GM12878 (cell line): ENCODE data around the gene SCAMP1.

Source experiments
- ETV6 ChIP-seq, 2 experiments: fragments of 450-650 bp in 1 of 2; IDR thresholded peaks in 1 of 2; conservative IDR thresholded peaks in 1 of 2; 2 replicates each; pipeline ENCODE4 v1.6.1; 2014; ENCODE audit warnings: antibody characterized with exemption in 1 of 2, borderline replicate concordance in 1 of 2, low read depth in 1 of 2, mild to moderate bottlenecking in 1 of 2, moderate library complexity in 1 of 2
- IKZF1 ChIP-seq: fragments of 450-650 bp; conservative IDR thresholded peaks from 2 replicates; pipeline ENCODE4 v1.6.1; 2017; ENCODE audit warnings: antibody characterized with exemption, mild to moderate bottlenecking
- JUND ChIP-seq: IDR thresholded peaks from 2 replicates; pipeline ENCODE4 v1.6.1; 2012; ENCODE audit warnings: low read depth, mild to moderate bottlenecking, low read length, improper control_type of control experiment, moderate library complexity
- ZSCAN29 ChIP-seq: fragments of 450-650 bp; IDR thresholded peaks from 2 replicates; pipeline ENCODE4 v1.6.1; 2017; ENCODE audit warnings: mild to moderate bottlenecking, moderate library complexity
- TF ChIP-seq, protein P1 (sequence below), 3 experiments: IDR thresholded peaks in 2 of 3; conservative IDR thresholded peaks in 1 of 3; 2 replicates each; pipeline ENCODE4 v1.5.1; 2011; ENCODE audit warnings: low read depth in 3 of 3, low read length in 3 of 3, mild to moderate bottlenecking in 3 of 3, control low read depth in 2 of 3, moderate library complexity in 2 of 3, inconsistent platforms in 1 of 3, mixed read lengths in 1 of 3; ENCODE audit not compliant: control insufficient read depth in 2 of 3, insufficient read depth in 1 of 3; ENCODE audit errors: extremely low read depth in 1 of 3

GRCh38 chr5:78353520-78353919 is 6.9 kb upstream of the SCAMP1 start:
- TF ChIP-seq IKZF1 (no peak), ZSCAN29 (no peak), JUND (no peak), ETV6 (conservative IDR thresholded peaks at IDR 0.05 in 1 of 2, IDR thresholded peaks at IDR 0.05 in 1 of 2; ENCODE audit: borderline replicate concordance in 1 of 2, low read depth in 1 of 2) (no peak)
- TF ChIP-seq, protein P1, sequence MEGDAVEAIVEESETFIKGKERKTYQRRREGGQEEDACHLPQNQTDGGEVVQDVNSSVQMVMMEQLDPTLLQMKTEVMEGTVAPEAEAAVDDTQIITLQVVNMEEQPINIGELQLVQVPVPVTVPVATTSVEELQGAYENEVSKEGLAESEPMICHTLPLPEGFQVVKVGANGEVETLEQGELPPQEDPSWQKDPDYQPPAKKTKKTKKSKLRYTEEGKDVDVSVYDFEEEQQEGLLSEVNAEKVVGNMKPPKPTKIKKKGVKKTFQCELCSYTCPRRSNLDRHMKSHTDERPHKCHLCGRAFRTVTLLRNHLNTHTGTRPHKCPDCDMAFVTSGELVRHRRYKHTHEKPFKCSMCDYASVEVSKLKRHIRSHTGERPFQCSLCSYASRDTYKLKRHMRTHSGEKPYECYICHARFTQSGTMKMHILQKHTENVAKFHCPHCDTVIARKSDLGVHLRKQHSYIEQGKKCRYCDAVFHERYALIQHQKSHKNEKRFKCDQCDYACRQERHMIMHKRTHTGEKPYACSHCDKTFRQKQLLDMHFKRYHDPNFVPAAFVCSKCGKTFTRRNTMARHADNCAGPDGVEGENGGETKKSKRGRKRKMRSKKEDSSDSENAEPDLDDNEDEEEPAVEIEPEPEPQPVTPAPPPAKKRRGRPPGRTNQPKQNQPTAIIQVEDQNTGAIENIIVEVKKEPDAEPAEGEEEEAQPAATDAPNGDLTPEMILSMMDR (IDR thresholded peaks at IDR 0.05 in 2 of 3, conservative IDR thresholded peaks at IDR 0.05 in 1 of 3; ENCODE audit: control insufficient read depth in 2 of 3, extremely low read depth in 1 of 3, insufficient read depth in 1 of 3, low read depth in 3 of 3, low read length in 3 of 3): no peak
